ENCODE measurements around the gene RASGRP3.

Gene RASGRP3

DNA sequence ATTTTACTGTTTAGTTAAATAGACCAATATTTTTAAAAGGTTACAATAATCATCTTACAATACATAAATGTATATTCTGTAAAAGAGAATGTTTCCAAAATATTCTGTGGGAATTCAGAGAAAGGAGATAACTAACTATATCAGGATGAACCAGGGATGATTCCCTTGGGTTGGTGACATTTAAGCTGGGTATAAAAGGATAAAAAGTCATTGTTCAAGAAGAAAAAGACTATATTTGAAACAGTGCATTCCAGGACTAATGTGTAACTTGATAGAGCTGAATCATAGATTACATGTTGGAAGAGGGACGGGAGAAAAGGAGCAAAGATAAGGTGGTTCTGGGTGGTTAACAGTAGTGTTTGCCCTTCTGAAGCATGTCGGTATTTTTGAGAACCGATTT is 10.1 kb downstream of the RASGRP3 start:
- no peak for TF ChIP-seq CTCF (IDR thresholded peaks at IDR 0.05; ENCODE audit: borderline replicate concordance, insufficient read depth, low read depth, low read length)
- H3K4me3 ChIP-seq (ENCODE audit: low read depth, low read length), result no peak overlapping the region

DNA sequence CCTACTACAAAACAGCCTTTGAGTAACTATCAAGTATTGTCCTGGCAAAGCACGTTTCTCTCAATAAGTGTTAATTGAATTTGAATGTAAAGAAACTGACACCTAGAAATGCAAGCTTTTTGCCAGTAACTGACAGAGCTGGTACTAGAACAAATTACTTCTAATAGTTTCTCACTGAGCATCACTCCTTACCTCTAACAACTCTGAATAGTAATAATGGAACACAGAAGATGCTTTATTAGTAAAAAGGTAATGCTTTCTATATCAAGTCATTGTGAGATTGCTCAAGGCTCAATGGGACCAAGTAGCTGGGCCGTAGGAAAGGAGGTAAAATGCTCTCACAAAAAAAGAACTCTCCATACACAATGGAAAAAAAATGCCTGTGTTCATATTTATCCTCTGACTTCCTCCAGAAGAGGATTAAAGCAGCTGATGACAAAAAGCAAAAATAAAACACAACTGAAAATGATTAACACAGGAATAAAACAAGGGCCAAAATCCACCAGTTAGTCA is 11.8 kb downstream of the RASGRP3 start:
- TF ChIP-seq CTCF (IDR thresholded peaks at IDR 0.05; ENCODE audit: borderline replicate concordance, insufficient read depth, low read depth, low read length), result no peak

DNA sequence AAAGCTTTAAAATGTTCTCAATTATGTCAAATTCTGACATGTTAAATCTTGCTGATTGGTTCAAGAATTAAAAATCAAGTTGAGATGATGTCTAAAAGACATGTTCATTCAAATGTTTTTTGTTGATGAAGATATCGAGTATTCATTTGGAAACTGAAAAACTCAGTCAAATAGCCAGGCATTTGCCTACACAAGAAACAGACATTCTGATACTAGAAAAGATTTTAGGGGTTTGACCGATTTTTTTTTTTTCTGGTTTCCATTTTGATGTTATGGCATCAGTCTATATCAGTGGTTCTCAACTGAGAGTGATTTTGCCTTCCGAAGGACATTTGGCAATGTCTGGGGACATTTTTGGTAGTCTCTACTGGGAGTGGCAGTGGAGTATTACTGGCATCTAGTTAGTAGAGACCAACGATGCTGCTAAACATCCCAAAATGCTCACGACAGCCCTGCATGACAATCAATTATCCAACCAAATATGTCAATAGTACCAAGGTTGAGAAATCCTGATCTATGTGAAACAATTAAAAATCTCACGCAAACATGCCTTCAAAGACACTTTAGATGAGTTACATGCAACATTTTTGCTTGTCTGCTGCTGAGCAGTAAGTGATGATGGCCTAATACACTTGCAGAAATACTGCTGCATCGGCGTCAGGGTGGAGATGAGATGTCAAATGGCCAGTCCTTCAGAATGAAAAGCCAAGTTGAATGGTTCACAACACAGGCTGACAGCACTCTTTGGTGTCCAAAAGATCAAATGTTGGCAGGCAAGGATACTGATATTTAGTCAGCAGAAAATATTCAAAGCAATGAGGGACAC is 12.5 kb downstream of the RASGRP3 start:
- TF ChIP-seq CTCF (IDR thresholded peaks at IDR 0.05; ENCODE audit: borderline replicate concordance, insufficient read depth, low read depth, low read length), result no peak
- no peak overlapping the region for H3K4me3 ChIP-seq (ENCODE audit: low read depth, low read length)

More for the DNA sequence above, 11.8 kb downstream of the RASGRP3 start:
- no peak overlapping the region for H3K4me3 ChIP-seq (ENCODE audit: low read depth, low read length)

DNA sequence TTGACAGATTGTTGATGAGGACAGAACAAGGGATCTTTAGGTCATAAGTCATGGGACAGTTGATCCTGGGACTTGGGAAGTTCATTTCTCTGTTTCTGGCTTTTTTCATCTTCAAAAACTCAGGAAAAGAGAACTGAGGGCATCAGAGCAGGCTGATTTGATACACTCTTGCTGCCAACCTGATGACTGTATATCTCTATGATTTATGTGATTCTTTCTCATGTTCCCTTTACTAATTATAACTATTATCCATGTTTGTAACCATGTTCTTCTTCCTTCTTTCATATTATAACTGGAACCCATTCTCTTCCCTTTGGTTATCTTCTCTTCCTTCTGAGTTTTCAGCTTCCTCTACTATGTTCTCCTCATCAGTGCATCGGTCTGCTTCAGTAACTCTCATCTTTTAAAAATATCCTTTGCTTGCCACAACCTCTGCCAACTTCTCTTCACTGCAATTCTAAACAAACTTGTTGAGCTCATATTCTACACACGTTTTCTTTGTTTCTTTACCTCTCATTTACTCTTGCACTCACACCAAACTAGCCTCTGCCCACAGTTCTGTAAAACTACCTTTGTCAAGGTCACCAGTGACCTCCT is 13.5 kb downstream of the RASGRP3 start:
- H3K4me3 ChIP-seq (ENCODE audit: low read depth, low read length), result no peak overlapping the region
- TF ChIP-seq CTCF (IDR thresholded peaks at IDR 0.05; ENCODE audit: borderline replicate concordance, insufficient read depth, low read depth, low read length), result no peak

DNA sequence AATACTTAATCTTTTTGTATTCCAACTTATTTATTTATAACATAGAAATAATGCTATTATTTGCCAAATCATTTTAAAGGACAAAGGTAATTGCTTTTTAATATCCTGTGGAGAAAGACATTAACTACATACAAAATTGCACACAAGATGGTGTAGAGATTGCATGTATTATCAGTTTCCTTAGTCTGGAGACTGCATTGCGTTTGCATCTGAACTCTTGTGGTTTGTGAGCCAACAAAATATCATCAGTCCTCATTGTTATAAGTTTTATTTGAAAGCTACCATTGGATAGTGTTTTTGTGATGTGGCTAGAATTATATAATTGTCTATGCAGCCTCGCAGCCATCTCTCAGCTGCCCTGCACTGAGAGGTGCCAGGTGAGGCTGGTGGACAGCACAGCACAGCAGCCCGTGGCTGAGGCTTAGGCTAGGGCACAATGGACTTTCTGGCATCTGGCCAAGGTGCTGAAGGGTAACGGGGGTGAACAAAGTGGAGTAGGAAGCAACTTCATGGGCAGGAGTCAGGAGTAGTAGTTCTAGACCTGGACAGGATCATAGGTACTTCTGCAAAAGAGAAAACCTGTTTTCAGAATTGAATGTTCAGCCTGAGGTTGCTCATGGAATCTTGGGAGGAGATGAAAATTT is 15.1 kb downstream of the RASGRP3 start:
- no peak overlapping the region for H3K4me3 ChIP-seq (ENCODE audit: low read depth, low read length)

More for the DNA sequence above, 15.1 kb downstream of the RASGRP3 start:
- TF ChIP-seq CTCF (IDR thresholded peaks at IDR 0.05; ENCODE audit: borderline replicate concordance, insufficient read depth, low read depth, low read length), result no peak

Measured in GM12875 (cell line).